Activated B cell treated with CpG ODN at 0.5 μM for 24 hours (primary cell): Measurements from ENCODE around the gene CACNA1E. TPM values are rescaled to one million over a fixed set of nuclear protein-coding genes. Genes with fewer than 3 reads are reported as not detected.

Experiments
- ATAC-seq: fragments of 200-7000 bp; cut with Tn5 transposase; one replicate; pipeline ENCODE4 v1.10.0; 2021; ENCODE audit warnings: low read depth, mild to moderate bottlenecking, moderate library complexity
- CTCF ChIA-PET: fragments of 350-600 bp; sonication (Branson Sonifier 250); formaldehyde crosslinking; loops from one replicate; lab custom pipeline; 2021; ENCODE audit warnings: antibody characterized with exemption; lab: Charles Lee
- POLR2A ChIA-PET: fragments of 350-600 bp; sonication (Branson Sonifier 250); formaldehyde crosslinking; loops from one replicate; lab custom pipeline; 2021; ENCODE audit warnings: antibody characterized with exemption; lab: Charles Lee
- DNase-seq: peaks from one replicate; pipeline ENCODE4 v3.0.0; 2022
- H3K27ac Mint-ChIP-seq: one replicate; pipeline ENCODE4 v1.8.0; 2020; ENCODE audit warnings: mixed read lengths
- H3K27me3 Mint-ChIP-seq: one replicate; pipeline ENCODE4 v1.8.0; 2021; ENCODE audit warnings: mixed read lengths
- H3K36me3 Mint-ChIP-seq: one replicate; pipeline ENCODE4 v1.8.0; 2021; ENCODE audit warnings: low read depth, mixed read lengths
- H3K4me1 Mint-ChIP-seq: one replicate; pipeline ENCODE4 v1.8.0; 2021; ENCODE audit warnings: mixed read lengths
- H3K4me3 Mint-ChIP-seq: one replicate; pipeline ENCODE4 v1.8.0; 2020; ENCODE audit warnings: mild to moderate bottlenecking, mixed read lengths
- H3K9me3 Mint-ChIP-seq: one replicate; pipeline ENCODE4 v1.8.0; 2020; ENCODE audit warnings: mixed read lengths
- intact Hi-C: fragments of 100-400 bp; cut with micrococcal nuclease; formaldehyde crosslinking; loops from one replicate; pipeline ENCODE4 v1.15.1; 2024
- total RNA-seq: library from RNA; stranded (reverse); gene quantifications from 2 replicates; pipeline ENCODE4 v1.2.3, GENCODE V29; 2022
- TF ChIP-seq, protein P1 (sequence below): fragments of 200-600 bp; IDR thresholded peaks from one replicate; pipeline ENCODE4 v1.8.0; 2022; ENCODE audit warnings: antibody characterized with exemption, mild to moderate bottlenecking

CACNA1E gene
- total RNA-seq, 1 donor from 2014 or later, result 0.91 TPM

DNA sequence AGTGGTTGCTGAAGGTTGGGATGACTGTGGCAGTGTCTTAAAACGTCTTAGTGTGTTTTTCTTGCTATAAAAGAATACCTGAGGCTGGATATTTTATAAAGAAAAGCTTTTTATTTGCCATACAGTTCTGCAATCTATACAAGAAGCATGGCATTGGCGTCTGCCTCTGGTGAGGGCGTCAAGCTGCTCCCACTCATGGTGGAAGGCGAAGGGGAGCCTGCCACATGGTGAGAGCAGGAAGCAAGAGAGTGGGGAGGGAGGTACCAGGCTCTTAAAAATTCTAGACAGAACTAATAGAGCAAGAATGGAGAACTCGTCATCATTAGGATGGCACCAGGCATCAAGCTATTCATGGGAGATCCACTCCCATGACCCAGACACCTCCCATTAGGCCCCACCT lies 140.5 kb downstream of the CACNA1E start:
- Mint-ChIP-seq H3K4me1 (no peaks in the 10 kb centered on the region), H3K27me3 (no peaks in the 10 kb centered on the region), H3K27ac (no peak overlapping the region), H3K9me3 (no peaks in the 10 kb centered on the region), H3K36me3 (no peaks in the 10 kb centered on the region), H3K4me3 (no peak overlapping the region)
- no peak for ATAC-seq
- TF ChIP-seq, protein P1, sequence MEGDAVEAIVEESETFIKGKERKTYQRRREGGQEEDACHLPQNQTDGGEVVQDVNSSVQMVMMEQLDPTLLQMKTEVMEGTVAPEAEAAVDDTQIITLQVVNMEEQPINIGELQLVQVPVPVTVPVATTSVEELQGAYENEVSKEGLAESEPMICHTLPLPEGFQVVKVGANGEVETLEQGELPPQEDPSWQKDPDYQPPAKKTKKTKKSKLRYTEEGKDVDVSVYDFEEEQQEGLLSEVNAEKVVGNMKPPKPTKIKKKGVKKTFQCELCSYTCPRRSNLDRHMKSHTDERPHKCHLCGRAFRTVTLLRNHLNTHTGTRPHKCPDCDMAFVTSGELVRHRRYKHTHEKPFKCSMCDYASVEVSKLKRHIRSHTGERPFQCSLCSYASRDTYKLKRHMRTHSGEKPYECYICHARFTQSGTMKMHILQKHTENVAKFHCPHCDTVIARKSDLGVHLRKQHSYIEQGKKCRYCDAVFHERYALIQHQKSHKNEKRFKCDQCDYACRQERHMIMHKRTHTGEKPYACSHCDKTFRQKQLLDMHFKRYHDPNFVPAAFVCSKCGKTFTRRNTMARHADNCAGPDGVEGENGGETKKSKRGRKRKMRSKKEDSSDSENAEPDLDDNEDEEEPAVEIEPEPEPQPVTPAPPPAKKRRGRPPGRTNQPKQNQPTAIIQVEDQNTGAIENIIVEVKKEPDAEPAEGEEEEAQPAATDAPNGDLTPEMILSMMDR, result no peak
- DNase-seq, result no peak
- ChIA-PET POLR2A (no interaction called here), CTCF (no interaction called here)
- intact Hi-C loops, result no loop called here

DNA sequence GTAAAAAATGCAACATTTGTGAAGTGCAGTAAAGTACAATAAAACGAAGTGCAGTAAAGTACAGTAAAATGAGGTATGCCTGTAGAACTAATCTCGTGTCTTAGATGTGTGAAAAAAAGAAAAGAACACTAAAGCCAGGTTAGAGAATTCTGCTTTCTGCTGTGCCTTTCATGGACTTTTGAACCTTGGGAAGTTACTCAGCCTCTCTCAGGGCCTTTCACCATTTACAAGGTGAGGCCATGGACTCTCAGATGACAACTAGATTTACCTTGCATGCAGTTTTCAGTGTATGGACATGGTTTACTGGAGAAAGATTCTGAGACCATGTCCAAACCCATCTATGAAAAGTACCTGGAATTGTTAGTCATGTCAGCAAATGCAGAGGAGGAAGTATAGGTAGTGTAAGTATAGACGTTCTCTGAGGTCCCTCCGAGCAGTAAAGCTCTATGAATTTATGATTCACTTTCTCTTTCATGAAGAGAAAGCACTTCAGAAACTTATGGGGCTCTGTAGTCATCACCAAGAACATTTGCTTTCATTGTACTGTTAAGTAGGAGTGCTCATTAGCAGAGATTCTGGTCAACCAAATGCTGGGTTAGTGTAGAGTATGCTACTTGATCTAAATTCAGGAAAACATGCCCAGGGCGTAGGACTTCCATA lies 143.1 kb downstream of the CACNA1E start:
- CTCF ChIA-PET, result no interaction called here
- TF ChIP-seq, protein P1, result no peak
- H3K27me3 Mint-ChIP-seq, result peaks cover 2% of the 10 kb centered on the region
- no peak overlapping the region for H3K4me3 Mint-ChIP-seq
- no peaks in the 10 kb centered on the region for H3K36me3 Mint-ChIP-seq
- DNase-seq (no peak), ATAC-seq (no peak)
- H3K27ac Mint-ChIP-seq, result no peak overlapping the region
- H3K9me3 Mint-ChIP-seq, result no peaks in the 10 kb centered on the region
- POLR2A ChIA-PET, result no interaction called here
- no peaks in the 10 kb centered on the region for H3K4me1 Mint-ChIP-seq
- intact Hi-C loops, result no loop called here

DNA sequence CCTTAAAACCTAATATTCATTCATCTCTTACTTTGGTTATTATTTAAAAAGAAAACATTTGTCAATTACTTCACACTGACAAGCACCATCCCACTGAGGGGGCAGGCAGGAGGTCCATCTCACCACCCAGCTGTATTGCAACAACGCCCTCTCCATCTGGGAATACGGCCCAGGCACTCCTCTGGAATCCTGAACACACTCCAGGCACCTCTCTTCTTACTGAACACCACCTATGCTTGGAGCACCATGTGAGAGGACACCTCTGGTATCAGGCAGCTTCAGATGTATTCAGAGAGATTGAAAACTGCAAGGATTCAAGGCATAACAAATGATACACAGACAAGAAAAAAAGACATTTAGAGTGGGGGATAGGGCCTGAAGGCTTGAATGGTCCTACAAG lies 147.1 kb downstream of the CACNA1E start:
- TF ChIP-seq, protein P1, result no peak

DNA sequence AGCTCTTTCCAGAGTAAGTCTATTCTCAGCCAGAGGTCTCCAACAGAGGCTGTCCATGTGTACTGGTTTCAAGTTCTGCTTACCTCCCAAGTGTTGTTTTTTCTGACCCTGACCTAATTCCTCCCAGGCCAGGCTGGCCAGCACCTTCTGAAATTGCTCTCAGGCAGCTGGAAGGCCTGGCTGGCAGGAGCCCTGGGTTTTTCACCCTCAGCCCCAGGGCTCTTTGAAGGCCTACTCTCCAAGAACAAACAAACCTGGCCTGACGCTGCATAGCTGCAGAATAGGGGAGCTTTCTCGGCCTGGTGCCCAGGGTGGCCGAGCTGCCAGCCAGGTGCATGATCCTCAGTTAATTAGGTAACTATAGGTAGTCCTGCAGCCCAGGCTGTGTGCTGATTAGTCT lies 147.5 kb downstream of the CACNA1E start:
- H3K4me1 Mint-ChIP-seq, result no peaks in the 10 kb centered on the region
- no peak for ATAC-seq
- no peak overlapping the region for H3K4me3 Mint-ChIP-seq
- intact Hi-C loops, result no loop called here
- H3K27me3 Mint-ChIP-seq, result peaks cover 2% of the 10 kb centered on the region
- DNase-seq, result no peak
- H3K9me3 Mint-ChIP-seq, result no peaks in the 10 kb centered on the region
- no peaks in the 10 kb centered on the region for H3K36me3 Mint-ChIP-seq
- CTCF ChIA-PET, result no interaction called here
- POLR2A ChIA-PET, result no interaction called here
- TF ChIP-seq, protein P1, result no peak
- H3K27ac Mint-ChIP-seq, result no peak overlapping the region

More for the DNA sequence above, 147.1 kb downstream of the CACNA1E start:
- Mint-ChIP-seq H3K27me3 (peaks cover 2% of the 10 kb centered on the region), H3K36me3 (no peaks in the 10 kb centered on the region), H3K9me3 (no peaks in the 10 kb centered on the region), H3K4me1 (no peaks in the 10 kb centered on the region), H3K4me3 (no peak overlapping the region), H3K27ac (no peak overlapping the region)
- CTCF ChIA-PET, result no interaction called here
- intact Hi-C loops, result no loop called here
- DNase-seq, result no peak
- POLR2A ChIA-PET, result no interaction called here
- ATAC-seq, result no peak

DNA sequence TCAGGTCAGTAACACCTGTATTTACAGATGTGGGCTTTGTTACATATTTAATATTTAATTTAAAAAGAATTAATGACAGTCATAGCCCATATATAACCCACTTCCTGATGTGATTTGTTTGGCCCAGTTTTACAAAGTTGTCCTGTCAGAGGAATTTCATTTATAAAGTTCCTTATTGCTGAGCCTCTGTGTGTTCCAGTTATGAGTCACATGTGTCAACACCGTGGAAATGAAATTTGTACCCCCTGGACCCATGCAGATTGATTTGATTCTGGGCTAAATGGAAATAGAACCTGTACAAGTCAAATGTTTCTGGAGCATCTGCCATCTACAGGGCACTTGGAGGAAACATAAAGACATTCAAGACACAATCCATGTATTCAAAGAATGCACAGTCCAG lies 149.2 kb downstream of the CACNA1E start:
- no peak overlapping the region for H3K4me3 Mint-ChIP-seq
- POLR2A ChIA-PET, result no interaction called here

More for the DNA sequence above, 149.2 kb downstream of the CACNA1E start:
- TF ChIP-seq, protein P1, result no peak
- ATAC-seq, result no peak
- Mint-ChIP-seq H3K9me3 (no peaks in the 10 kb centered on the region), H3K36me3 (no peaks in the 10 kb centered on the region), H3K4me1 (no peaks in the 10 kb centered on the region), H3K27ac (no peak overlapping the region), H3K27me3 (peaks cover 4% of the 10 kb centered on the region)
- intact Hi-C loops, result no loop called here
- DNase-seq, result no peak
- CTCF ChIA-PET, result no interaction called here
